ENCODE results near the gene COL27A1. TPM values are rescaled to one million over a fixed set of nuclear protein-coding genes. Genes with fewer than 3 reads are reported as not detected.

COL27A1 gene
- total RNA-seq, 1 donor from 2014 or later, result 8.5 TPM

DNA sequence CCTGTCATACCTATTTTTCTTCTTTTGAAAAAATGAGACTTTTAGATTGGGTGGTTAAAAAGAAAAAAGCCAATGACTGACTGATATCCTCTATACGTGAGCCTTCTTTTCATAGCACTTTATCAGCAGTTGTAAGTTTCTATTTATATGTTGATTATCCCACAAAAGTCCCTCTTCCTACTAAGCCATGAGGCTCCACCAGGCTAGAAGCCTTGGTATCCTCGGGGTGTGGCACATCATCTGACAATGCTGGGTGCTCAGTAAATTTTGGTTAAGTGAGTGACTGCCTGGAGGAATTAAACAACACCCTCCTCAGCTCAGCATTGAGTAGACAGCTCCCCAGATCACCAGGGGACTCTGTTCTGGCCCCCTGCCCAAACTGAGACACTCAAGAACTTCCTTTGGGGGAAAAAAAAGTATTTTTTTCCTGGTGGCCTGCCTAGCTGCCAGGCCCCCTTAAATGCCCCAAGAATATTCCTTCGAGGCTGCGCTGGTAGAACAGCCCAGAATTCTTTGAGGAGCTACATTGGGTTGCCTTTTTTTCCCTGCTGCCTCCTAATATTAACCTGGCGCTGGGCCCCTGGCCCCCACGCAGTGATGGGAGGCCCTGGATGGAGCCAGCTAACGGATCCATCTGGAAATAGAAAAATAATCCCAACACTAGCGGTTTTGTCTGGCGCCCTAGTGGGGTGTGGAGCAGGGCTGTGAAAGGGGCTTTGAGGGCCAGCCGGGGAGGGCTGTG lies 23.4 kb upstream of the COL27A1 start:
- H3K4me3 ChIP-seq (ENCODE audit: low read depth, low read length), result no peak overlapping the region
- no peak for DNase-seq (ENCODE audit: low read depth)
- TF ChIP-seq, protein P1, sequence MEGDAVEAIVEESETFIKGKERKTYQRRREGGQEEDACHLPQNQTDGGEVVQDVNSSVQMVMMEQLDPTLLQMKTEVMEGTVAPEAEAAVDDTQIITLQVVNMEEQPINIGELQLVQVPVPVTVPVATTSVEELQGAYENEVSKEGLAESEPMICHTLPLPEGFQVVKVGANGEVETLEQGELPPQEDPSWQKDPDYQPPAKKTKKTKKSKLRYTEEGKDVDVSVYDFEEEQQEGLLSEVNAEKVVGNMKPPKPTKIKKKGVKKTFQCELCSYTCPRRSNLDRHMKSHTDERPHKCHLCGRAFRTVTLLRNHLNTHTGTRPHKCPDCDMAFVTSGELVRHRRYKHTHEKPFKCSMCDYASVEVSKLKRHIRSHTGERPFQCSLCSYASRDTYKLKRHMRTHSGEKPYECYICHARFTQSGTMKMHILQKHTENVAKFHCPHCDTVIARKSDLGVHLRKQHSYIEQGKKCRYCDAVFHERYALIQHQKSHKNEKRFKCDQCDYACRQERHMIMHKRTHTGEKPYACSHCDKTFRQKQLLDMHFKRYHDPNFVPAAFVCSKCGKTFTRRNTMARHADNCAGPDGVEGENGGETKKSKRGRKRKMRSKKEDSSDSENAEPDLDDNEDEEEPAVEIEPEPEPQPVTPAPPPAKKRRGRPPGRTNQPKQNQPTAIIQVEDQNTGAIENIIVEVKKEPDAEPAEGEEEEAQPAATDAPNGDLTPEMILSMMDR (conservative IDR thresholded peaks at IDR 0.05; ENCODE audit: low read depth, low read length), result no peak

DNA sequence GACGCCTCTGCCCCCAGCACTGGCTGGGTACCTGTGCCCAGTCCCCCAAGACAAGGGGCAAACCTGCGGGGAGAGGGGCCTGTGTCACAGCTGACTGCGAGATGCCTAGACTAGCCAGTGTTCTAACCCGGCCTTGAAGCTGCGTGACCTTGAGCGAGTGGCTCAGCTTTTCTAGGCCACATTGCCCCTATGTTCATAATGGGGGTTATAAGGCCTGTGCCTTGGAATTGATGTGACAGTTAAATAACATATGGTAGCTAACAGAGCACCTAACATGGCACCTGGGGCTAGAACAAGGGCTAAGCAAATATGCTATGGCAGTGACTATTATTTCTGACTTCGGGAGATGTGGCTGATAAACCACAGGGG lies 22.8 kb upstream of the COL27A1 start:
- TF ChIP-seq, protein P1 (conservative IDR thresholded peaks at IDR 0.05; ENCODE audit: low read depth, low read length), result no peak

GRCh38 chr9:114134827-114135396 lies 20.4 kb upstream of the COL27A1 start:
- TF ChIP-seq, protein P1 (conservative IDR thresholded peaks at IDR 0.05; ENCODE audit: low read depth, low read length), result no peak
- no peak for DNase-seq (ENCODE audit: low read depth)
- H3K4me3 ChIP-seq (ENCODE audit: low read depth, low read length), result no peak overlapping the region

More for the DNA sequence above, 22.8 kb upstream of the COL27A1 start:
- no peak for DNase-seq (ENCODE audit: low read depth)
- no peak overlapping the region for H3K4me3 ChIP-seq (ENCODE audit: low read depth, low read length)

DNA sequence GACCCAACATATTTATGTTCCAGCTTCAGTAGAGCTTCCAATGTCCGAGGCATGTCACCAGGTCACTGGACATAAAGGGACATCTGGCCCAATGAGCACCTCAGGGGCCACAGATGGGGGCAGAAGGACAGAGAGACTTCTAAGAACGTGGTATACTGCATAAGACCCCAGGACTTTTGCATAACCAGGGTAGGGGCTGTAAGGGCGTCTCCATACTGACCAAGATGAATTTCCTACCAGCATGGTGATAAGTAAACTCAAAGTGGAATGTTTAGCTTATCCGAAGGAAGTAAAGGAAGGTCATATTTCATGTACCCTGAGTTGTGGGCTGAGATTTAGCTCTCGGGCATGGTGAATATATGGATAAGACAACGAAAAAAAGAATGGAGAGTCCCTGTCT lies 17.5 kb upstream of the COL27A1 start:
- DNase-seq (ENCODE audit: low read depth), result no peak
- TF ChIP-seq, protein P1 (conservative IDR thresholded peaks at IDR 0.05; ENCODE audit: low read depth, low read length), result no peak
- H3K4me3 ChIP-seq (ENCODE audit: low read depth, low read length), result no peak overlapping the region

- TF ChIP-seq, protein P1 (conservative IDR thresholded peaks at IDR 0.05; ENCODE audit: low read depth, low read length), result peak; percentile 4
- no peak for DNase-seq (ENCODE audit: low read depth)
- no peak overlapping the region for H3K4me3 ChIP-seq (ENCODE audit: low read depth, low read length)
Measured at GRCh38 chr9:114138552-114138971, 16.8 kb upstream of the COL27A1 start.

- no peak for DNase-seq (ENCODE audit: low read depth)
- TF ChIP-seq, protein P1 (conservative IDR thresholded peaks at IDR 0.05; ENCODE audit: low read depth, low read length), result no peak
- no peak overlapping the region for H3K4me3 ChIP-seq (ENCODE audit: low read depth, low read length)
Measured at GRCh38 chr9:114139071-114139470, 16.3 kb upstream of the COL27A1 start.

DNA sequence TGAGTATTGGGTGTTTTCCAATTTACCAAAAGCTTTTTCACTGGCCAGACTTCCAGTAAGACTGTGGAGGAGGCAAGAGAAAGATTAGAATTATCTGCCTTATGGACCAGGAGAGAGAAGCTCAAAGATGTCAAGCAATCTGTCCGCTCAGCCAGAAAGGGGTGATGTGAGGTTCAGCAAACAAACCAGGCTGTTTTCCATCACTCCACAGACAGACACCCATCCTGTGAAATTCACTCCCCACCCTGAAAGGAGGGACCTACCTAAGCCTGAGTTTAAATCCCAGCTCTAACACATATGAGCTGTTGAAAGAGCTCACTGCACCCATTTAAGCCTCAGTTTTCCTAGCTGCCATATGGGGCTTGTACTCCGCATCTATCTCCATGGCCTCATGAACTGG lies 14.9 kb upstream of the COL27A1 start:
- no peak overlapping the region for H3K4me3 ChIP-seq (ENCODE audit: low read depth, low read length)
- no peak for DNase-seq (ENCODE audit: low read depth)

More for the DNA sequence above, 14.9 kb upstream of the COL27A1 start:
- TF ChIP-seq, protein P1 (conservative IDR thresholded peaks at IDR 0.05; ENCODE audit: low read depth, low read length), result no peak

Measured in epithelial cell of proximal tubule (primary cell).